DOHH2 (cell line): Measurements from ENCODE around the gene PDE4B.

Source experiments
- H3F3A ChIP-seq: fragments of 200-600 bp; sonication (generic), shearing (Covaris generic); 2 replicates; pipeline ENCODE4 v1.6.0; 2016; ENCODE audit warnings: antibody characterized with exemption, mild to moderate bottlenecking; ENCODE audit not compliant: control insufficient read depth, insufficient read depth
- H3K27ac ChIP-seq: fragments of 200-600 bp; sonication (generic); 2 replicates; pipeline ENCODE4 v1.5.1; 2014; ENCODE audit warnings: low read depth, mild to moderate bottlenecking, low read length, moderate library complexity
- H3K27me3 ChIP-seq: fragments of 200-600 bp; sonication (generic); 2 replicates; pipeline ENCODE4 v1.6.1; 2014; ENCODE audit warnings: mild to moderate bottlenecking, low read length, mixed read lengths; ENCODE audit not compliant: control insufficient read depth
- H3K36me3 ChIP-seq: fragments of 200-600 bp; sonication (generic); 2 replicates; pipeline ENCODE4 v1.6.1; 2014; ENCODE audit warnings: mild to moderate bottlenecking, low read length, moderate library complexity, mixed read lengths; ENCODE audit not compliant: control insufficient read depth
- H3K4me1 ChIP-seq: fragments of 200-600 bp; sonication (generic); 2 replicates; pipeline ENCODE4 v1.6.1; 2014; ENCODE audit warnings: mild to moderate bottlenecking, low read length, mixed read lengths; ENCODE audit not compliant: control insufficient read depth
- H3K4me2 ChIP-seq: fragments of 200-600 bp; sonication (generic); 2 replicates; pipeline ENCODE4 v1.6.0; 2014; ENCODE audit warnings: mild to moderate bottlenecking, low read length, moderate library complexity
- H3K4me3 ChIP-seq: fragments of 200-600 bp; sonication (generic); 2 replicates; pipeline ENCODE4 v1.5.1; 2014; ENCODE audit warnings: mild to moderate bottlenecking, low read length, mixed read lengths
- H3K79me2 ChIP-seq: fragments of 200-600 bp; sonication (generic); 2 replicates; pipeline ENCODE4 v1.6.1; 2014; ENCODE audit warnings: mild to moderate bottlenecking, low read length, mixed read lengths; ENCODE audit not compliant: control insufficient read depth
- H3K9me2 ChIP-seq: fragments of 200-600 bp; sonication (generic); replicated peaks from 2 replicates; pipeline ENCODE4 v1.6.1; 2014; ENCODE audit warnings: mild to moderate bottlenecking, low read length, mixed read lengths; ENCODE audit not compliant: control insufficient read depth
- H3K9me3 ChIP-seq: fragments of 200-600 bp; sonication (generic); 2 replicates; pipeline ENCODE4 v1.6.1; 2014; ENCODE audit warnings: antibody characterized with exemption, low read length, mixed read lengths; ENCODE audit not compliant: control insufficient read depth, insufficient read depth
- H4K20me1 ChIP-seq: fragments of 200-600 bp; sonication (generic); 2 replicates; pipeline ENCODE4 v1.6.0; 2014; ENCODE audit warnings: low read depth, mild to moderate bottlenecking, antibody characterized with exemption, low read length, moderate library complexity; ENCODE audit not compliant: control insufficient read depth, insufficient read depth
- EZH2phosphoT487 ChIP-seq: fragments of 200-600 bp; sonication (generic); IDR thresholded peaks from 2 replicates; pipeline ENCODE4 v1.6.1; 2017; ENCODE audit warnings: borderline replicate concordance, mild to moderate bottlenecking, antibody characterized with exemption, low read length, moderate library complexity, mixed read lengths
- TF ChIP-seq, protein P1 (sequence below): fragments of 200-600 bp; sonication (generic); IDR thresholded peaks from one replicate; pipeline ENCODE4 v1.5.1; 2014; ENCODE audit warnings: antibody characterized with exemption, mild to moderate bottlenecking, low read depth, low read length; ENCODE audit not compliant: poor library complexity, severe bottlenecking

PDE4B gene

DNA sequence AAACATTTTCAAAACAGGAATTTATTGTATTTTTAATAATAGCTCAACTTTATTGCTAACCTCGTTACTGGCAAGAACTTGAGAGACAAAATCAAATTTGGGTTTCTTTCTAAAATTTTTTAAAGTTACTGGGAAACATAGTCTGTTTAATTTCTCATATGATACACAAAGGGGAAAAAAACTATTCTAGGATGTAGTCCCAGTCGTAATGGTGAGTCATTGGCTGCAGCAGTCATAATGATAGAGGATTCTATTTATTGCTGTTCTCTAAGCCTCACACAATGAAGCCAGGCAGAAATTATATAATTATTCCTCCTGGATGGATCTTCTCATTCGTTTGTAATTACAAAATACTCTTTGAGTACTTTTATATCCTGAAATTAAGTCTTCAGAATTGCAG is 414.8 kb downstream of the PDE4B start:
- Histone ChIP-seq H3K4me1 (no peaks in the 10 kb centered on the region), H3K27ac (no peak overlapping the region), H3K4me3 (no peak overlapping the region), H3K27me3 (no peaks in the 10 kb centered on the region), H3K4me2 (no peak overlapping the region), H3K79me2 (no peaks in the 10 kb centered on the region), H3K9me3 (no peaks in the 10 kb centered on the region), H3F3A (no peaks in the 10 kb centered on the region), H4K20me1 (no peaks in the 10 kb centered on the region), H3K36me3 (no peaks in the 10 kb centered on the region), H3K9me2 (no peaks in the 10 kb centered on the region)
- no peak for TF ChIP-seq EZH2phosphoT487
- TF ChIP-seq, protein P1, sequence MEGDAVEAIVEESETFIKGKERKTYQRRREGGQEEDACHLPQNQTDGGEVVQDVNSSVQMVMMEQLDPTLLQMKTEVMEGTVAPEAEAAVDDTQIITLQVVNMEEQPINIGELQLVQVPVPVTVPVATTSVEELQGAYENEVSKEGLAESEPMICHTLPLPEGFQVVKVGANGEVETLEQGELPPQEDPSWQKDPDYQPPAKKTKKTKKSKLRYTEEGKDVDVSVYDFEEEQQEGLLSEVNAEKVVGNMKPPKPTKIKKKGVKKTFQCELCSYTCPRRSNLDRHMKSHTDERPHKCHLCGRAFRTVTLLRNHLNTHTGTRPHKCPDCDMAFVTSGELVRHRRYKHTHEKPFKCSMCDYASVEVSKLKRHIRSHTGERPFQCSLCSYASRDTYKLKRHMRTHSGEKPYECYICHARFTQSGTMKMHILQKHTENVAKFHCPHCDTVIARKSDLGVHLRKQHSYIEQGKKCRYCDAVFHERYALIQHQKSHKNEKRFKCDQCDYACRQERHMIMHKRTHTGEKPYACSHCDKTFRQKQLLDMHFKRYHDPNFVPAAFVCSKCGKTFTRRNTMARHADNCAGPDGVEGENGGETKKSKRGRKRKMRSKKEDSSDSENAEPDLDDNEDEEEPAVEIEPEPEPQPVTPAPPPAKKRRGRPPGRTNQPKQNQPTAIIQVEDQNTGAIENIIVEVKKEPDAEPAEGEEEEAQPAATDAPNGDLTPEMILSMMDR: no peak

DNA sequence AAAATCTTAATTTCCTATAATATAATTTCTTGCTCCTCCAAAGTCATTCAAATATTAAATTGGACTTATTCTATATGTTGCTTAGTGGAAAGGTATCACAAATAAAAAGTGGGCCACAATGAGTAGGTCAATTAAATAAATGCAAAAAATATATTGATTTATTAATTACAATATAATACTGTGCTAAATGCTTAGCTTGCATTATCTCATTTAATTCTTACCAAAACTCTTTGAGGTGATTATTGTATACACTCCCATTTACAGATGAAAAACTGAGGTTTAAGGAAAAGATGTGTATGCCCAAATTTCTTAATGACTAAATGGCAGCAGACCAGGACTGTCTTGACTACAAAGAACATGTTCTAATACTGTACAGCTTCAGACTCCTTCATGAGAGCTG is 415.9 kb downstream of the PDE4B start:
- TF ChIP-seq, protein P1: no peak
- no peak for TF ChIP-seq EZH2phosphoT487
- Histone ChIP-seq H3K27me3 (no peaks in the 10 kb centered on the region), H3K27ac (no peak overlapping the region), H3K9me2 (no peaks in the 10 kb centered on the region), H3K36me3 (no peaks in the 10 kb centered on the region), H3K4me1 (no peaks in the 10 kb centered on the region), H3K9me3 (no peaks in the 10 kb centered on the region), H3K79me2 (no peaks in the 10 kb centered on the region), H3K4me2 (no peak overlapping the region), H4K20me1 (no peaks in the 10 kb centered on the region), H3F3A (no peaks in the 10 kb centered on the region), H3K4me3 (no peak overlapping the region)

DNA sequence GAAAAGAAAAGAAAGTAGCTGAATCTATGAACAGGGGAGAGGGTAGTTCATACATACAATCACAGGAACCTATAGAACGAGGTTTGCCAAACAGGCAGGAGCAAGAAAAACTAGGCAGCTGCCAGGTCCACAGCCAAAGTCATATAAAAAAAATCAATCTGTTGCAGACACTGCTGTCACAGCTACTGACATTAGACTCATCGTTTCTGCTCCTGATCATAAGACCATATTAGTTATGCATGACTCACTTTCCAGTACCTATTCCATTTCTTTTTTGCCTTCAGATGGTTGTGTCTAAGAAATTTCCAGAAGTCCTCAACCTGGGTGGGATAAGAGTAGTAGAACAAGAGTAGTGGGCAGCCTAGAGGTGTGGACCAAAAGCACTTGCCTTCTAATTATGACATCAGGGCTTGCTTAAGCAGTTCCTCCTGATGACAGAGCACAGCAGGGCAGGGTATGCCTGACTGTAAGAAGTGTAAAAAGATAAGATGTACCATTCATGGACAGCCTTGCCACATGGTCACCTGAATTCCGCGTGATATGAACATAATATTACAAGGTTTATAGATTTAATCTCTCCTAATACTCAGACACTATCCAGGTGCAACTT is 418.0 kb downstream of the PDE4B start:
- H3K4me2 ChIP-seq: no peak overlapping the region
- no peaks in the 10 kb centered on the region for H3K4me1 ChIP-seq
- no peaks in the 10 kb centered on the region for H4K20me1 ChIP-seq
- no peaks in the 10 kb centered on the region for H3K9me3 ChIP-seq
- no peaks in the 10 kb centered on the region for H3K36me3 ChIP-seq
- H3F3A ChIP-seq: no peaks in the 10 kb centered on the region
- no peaks in the 10 kb centered on the region for H3K79me2 ChIP-seq
- H3K9me2 ChIP-seq: no peaks in the 10 kb centered on the region
- H3K27ac ChIP-seq: no peak overlapping the region
- TF ChIP-seq EZH2phosphoT487: no peak
- TF ChIP-seq, protein P1: no peak
- H3K27me3 ChIP-seq: no peaks in the 10 kb centered on the region
- H3K4me3 ChIP-seq: no peak overlapping the region
